HG03095 (cell line): ENCODE data around the gene CSRNP3.
"Not testable (repeated sequence)": the region's sequence is repeated elsewhere in the genome, so short reads cannot be mapped to it uniquely, and the experiment has no call there.

Source experiments
- ATAC-seq: cut with Tn5 transposase; IDR thresholded peaks from one replicate; pipeline ENCODE4 v1.9.1; 2021; ENCODE audit warnings: moderate library complexity; ENCODE audit not compliant: unreplicated experiment

The CSRNP3 gene

GRCh38 chr2:165586019-165586418 lies 116.5 kb downstream of the CSRNP3 start:
- ATAC-seq = no peak

GRCh38 chr2:165587335-165587938 lies 117.9 kb downstream of the CSRNP3 start:
- peak; percentile 81 for ATAC-seq

GRCh38 chr2:165590999-165591398 lies 121.5 kb downstream of the CSRNP3 start:
- ATAC-seq = not testable (repeated sequence)

- no peak for ATAC-seq
Measured at GRCh38 chr2:165593081-165593480, 123.6 kb downstream of the CSRNP3 start.

GRCh38 chr2:165594231-165594934 lies 124.9 kb downstream of the CSRNP3 start:
- ATAC-seq = no peak

- peak; percentile 84 for ATAC-seq
Measured at GRCh38 chr2:165594935-165595255, 125.4 kb downstream of the CSRNP3 start.

- ATAC-seq = no peak
Measured at GRCh38 chr2:165596788-165597187, 127.3 kb downstream of the CSRNP3 start.

GRCh38 chr2:165601065-165601830 lies 131.8 kb downstream of the CSRNP3 start:
- ATAC-seq = no peak

- ATAC-seq = no peak
Measured at GRCh38 chr2:165601928-165602521, 132.5 kb downstream of the CSRNP3 start.

- ATAC-seq = no peak
Measured at GRCh38 chr2:165609672-165610071, 140.2 kb downstream of the CSRNP3 start.

- no peak for ATAC-seq
Measured at GRCh38 chr2:165610591-165611029, 141.1 kb downstream of the CSRNP3 start.

- ATAC-seq = no peak
Measured at GRCh38 chr2:165617741-165618481, 148.4 kb downstream of the CSRNP3 start.

- ATAC-seq = no peak
Measured at GRCh38 chr2:165618806-165619205, 149.3 kb downstream of the CSRNP3 start.

- no peak for ATAC-seq
Measured at GRCh38 chr2:165621086-165621560, 151.6 kb downstream of the CSRNP3 start.

GRCh38 chr2:165623161-165623560 lies 153.7 kb downstream of the CSRNP3 start:
- ATAC-seq = no peak

GRCh38 chr2:165623783-165624469 lies 154.4 kb downstream of the CSRNP3 start:
- ATAC-seq = no peak

GRCh38 chr2:165624470-165624800 lies 154.9 kb downstream of the CSRNP3 start:
- ATAC-seq = no peak

GRCh38 chr2:165627470-165627869 lies 158.0 kb downstream of the CSRNP3 start:
- ATAC-seq = no peak

- ATAC-seq = no peak
Measured at GRCh38 chr2:165629776-165630175, 160.3 kb downstream of the CSRNP3 start.

- no peak for ATAC-seq
Measured at GRCh38 chr2:165630236-165630635, 160.7 kb downstream of the CSRNP3 start.
